Mammary epithelial cell (primary cell): ENCODE data around the gene B3GLCT.

ENCODE experiments used
- CTCF ChIP-seq, 2 donors: IDR thresholded peaks in 1 of 2; conservative IDR thresholded peaks in 1 of 2; 2 replicates each; pipeline ENCODE4 v1.5.1; 2011 to 2012; ENCODE audit warnings: inconsistent platforms in 2 of 2, low read length in 2 of 2, mild to moderate bottlenecking in 2 of 2, control low read depth in 1 of 2, low read depth in 1 of 2; ENCODE audit not compliant: insufficient read depth in 1 of 2; ENCODE audit errors: extremely low read depth in 1 of 2
- EZH2 ChIP-seq: IDR thresholded peaks from 2 replicates; pipeline ENCODE4 v1.6.1; 2012; ENCODE audit warnings: low read length, inconsistent platforms, borderline replicate concordance

DNA sequence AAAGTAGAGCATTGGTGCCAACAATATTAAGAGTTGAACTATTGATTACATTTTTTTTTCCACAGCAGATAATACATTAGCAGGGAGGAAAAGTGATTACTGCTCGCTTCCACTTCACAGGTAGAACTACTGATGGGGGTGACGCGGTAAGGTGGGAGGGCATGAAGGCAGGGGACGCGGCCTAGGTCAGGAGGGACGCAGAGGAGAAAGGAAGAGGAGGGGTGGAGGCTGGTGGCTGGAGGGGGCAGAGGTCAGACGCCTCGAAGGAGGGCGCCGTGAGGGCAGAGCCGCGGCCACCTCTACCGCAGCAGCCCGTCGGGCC is 287 bp upstream of the B3GLCT start:
- TF ChIP-seq CTCF (conservative IDR thresholded peaks at IDR 0.05 in 1 of 2, IDR thresholded peaks at IDR 0.05 in 1 of 2; ENCODE audit: extremely low read depth in 1 of 2, insufficient read depth in 1 of 2, low read depth in 1 of 2, low read length in 2 of 2): no peak
- TF ChIP-seq EZH2: no peak
